ENCODE results near the gene BRME1. TPM values are rescaled to one million over a fixed set of nuclear protein-coding genes. Genes with fewer than 3 reads are reported as not detected.

BRME1 gene
- total and polyA plus RNA-seq, 2 of the 13 experiments (the other 11 are each of a cell fraction or from before 2014, with no cell fraction given): 0.74 to 1.5 TPM

DNA sequence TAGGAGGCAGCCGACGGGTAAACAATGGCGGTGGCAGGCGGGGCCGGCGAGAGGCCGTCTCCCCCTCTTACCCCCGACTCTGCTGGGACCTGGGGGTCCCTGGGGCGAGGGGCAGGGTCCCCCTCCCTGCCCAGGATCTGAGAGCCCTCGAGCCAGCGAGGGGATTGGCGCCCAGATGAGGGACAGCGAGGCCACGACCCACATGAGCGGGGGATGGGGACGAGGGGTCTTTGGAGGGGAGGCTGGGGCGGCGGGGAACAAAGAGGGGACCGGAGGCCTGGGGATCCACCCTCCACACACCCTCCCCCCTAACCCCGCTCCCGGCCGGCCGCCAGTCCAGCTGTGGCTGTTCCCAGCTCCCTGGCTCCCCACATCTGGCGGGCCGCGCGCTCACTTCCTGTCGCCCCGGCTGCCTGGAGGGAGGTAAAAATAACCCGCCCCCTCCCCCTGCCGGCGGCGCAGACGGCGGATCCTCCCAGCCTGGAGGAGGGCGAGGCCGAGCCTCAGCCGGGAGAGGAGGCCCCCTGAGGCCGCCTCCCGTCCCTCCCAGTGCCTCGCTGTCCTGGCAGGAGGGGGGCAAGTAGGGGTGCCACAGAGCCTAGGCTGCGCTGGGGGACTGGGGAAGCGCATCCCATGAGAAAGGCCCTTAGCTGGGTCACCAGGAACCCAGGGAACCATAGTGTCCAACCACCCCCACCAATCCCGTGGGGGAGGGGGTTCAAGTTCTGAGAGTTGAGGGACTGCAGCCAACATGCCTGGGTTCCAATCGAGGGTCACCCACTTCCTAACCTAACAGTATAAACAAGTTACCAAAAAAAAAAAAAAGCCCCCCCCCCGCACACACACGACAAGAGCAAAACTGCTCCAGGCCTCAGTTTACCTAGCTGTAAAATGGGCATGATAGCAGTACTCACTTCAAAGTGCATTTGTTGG is 58.2 kb downstream of the BRME1 start (continued):
- TF ChIP-seq, protein P1, sequence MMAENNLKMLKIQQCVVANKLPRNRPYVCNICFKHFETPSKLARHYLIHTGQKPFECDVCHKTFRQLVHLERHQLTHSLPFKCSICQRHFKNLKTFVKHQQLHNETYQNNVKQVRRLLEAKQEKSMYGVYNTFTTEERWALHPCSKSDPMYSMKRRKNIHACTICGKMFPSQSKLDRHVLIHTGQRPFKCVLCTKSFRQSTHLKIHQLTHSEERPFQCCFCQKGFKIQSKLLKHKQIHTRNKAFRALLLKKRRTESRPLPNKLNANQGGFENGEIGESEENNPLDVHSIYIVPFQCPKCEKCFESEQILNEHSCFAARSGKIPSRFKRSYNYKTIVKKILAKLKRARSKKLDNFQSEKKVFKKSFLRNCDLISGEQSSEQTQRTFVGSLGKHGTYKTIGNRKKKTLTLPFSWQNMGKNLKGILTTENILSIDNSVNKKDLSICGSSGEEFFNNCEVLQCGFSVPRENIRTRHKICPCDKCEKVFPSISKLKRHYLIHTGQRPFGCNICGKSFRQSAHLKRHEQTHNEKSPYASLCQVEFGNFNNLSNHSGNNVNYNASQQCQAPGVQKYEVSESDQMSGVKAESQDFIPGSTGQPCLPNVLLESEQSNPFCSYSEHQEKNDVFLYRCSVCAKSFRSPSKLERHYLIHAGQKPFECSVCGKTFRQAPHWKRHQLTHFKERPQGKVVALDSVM (CRISPR knock-in tag; IDR thresholded peaks at IDR 0.05): peak; percentile 98
- TF ChIP-seq, protein P2, sequence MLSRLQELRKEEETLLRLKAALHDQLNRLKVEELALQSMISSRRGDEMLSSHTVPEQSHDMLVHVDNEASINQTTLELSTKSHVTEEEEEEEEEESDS (CRISPR knock-in tag; IDR thresholded peaks at IDR 0.05; ENCODE audit: borderline replicate concordance): no peak
- no peak for TF ChIP-seq SP140L (CRISPR knock-in tag; IDR thresholded peaks at IDR 0.05; ENCODE audit: borderline replicate concordance)
- TF ChIP-seq ZNF160 (CRISPR knock-in tag; IDR thresholded peaks at IDR 0.05): no peak
- TF ChIP-seq ZNF83 (CRISPR knock-in tag; IDR thresholded peaks at IDR 0.05; ENCODE audit: borderline replicate concordance): no peak
- no peak for TF ChIP-seq HNF4G (IDR thresholded peaks at IDR 0.05; ENCODE audit: borderline replicate concordance, low read depth, low read length)
- no peak for TF ChIP-seq HNF4G (CRISPR knock-in tag; IDR thresholded peaks at IDR 0.05; ENCODE audit: borderline replicate concordance, low read depth)
- TF ChIP-seq ZBTB42 (CRISPR knock-in tag; IDR thresholded peaks at IDR 0.05): peak; percentile 99
- no peak for TF ChIP-seq GZF1 (CRISPR knock-in tag; IDR thresholded peaks at IDR 0.05)
- TF ChIP-seq ZMAT3 (CRISPR knock-in tag; conservative IDR thresholded peaks at IDR 0.05): no peak
- no peak for TF ChIP-seq ZNF17 (CRISPR knock-in tag; IDR thresholded peaks at IDR 0.05)
- no peak for TF ChIP-seq U2AF1 (optimal IDR thresholded peaks at IDR 0.05; ENCODE audit: low read depth, low read length)
- TF ChIP-seq RXRA (CRISPR knock-in tag; IDR thresholded peaks at IDR 0.05): peak; percentile 52; the same call in 1 of the 2 replicates
- TF ChIP-seq, protein P3, sequence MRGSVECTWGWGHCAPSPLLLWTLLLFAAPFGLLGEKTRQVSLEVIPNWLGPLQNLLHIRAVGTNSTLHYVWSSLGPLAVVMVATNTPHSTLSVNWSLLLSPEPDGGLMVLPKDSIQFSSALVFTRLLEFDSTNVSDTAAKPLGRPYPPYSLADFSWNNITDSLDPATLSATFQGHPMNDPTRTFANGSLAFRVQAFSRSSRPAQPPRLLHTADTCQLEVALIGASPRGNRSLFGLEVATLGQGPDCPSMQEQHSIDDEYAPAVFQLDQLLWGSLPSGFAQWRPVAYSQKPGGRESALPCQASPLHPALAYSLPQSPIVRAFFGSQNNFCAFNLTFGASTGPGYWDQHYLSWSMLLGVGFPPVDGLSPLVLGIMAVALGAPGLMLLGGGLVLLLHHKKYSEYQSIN (CRISPR knock-in tag; IDR thresholded peaks at IDR 0.05; ENCODE audit: borderline replicate concordance): no peak
- TF ChIP-seq ZNF460 (CRISPR knock-in tag; IDR thresholded peaks at IDR 0.05; ENCODE audit: borderline replicate concordance): 0 out of 2 replicates have a peak, but pooled peaks have one; percentile 27
- TF ChIP-seq ZFY (CRISPR knock-in tag; IDR thresholded peaks at IDR 0.05): peak; percentile 7; the same call in 1 of the 2 replicates
- TF ChIP-seq RXRB (CRISPR knock-in tag; IDR thresholded peaks at IDR 0.05; ENCODE audit: borderline replicate concordance): peak; percentile 55; the same call in 1 of the 2 replicates
- TF ChIP-seq ZSCAN9 (CRISPR knock-in tag; IDR thresholded peaks at IDR 0.05; ENCODE audit: borderline replicate concordance): no peak
- TF ChIP-seq, protein P4, sequence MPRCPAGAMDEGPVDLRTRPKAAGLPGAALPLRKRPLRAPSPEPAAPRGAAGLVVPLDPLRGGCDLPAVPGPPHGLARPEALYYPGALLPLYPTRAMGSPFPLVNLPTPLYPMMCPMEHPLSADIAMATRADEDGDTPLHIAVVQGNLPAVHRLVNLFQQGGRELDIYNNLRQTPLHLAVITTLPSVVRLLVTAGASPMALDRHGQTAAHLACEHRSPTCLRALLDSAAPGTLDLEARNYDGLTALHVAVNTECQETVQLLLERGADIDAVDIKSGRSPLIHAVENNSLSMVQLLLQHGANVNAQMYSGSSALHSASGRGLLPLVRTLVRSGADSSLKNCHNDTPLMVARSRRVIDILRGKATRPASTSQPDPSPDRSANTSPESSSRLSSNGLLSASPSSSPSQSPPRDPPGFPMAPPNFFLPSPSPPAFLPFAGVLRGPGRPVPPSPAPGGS (CRISPR knock-in tag; IDR thresholded peaks at IDR 0.05): no peak
- TF ChIP-seq SYNCRIP (IDR thresholded peaks at IDR 0.05; ENCODE audit: insufficient read depth, low read depth, low read length): no peak
- TF ChIP-seq ZNF780A (CRISPR knock-in tag; IDR thresholded peaks at IDR 0.05): no peak
- TF ChIP-seq, protein P5, sequence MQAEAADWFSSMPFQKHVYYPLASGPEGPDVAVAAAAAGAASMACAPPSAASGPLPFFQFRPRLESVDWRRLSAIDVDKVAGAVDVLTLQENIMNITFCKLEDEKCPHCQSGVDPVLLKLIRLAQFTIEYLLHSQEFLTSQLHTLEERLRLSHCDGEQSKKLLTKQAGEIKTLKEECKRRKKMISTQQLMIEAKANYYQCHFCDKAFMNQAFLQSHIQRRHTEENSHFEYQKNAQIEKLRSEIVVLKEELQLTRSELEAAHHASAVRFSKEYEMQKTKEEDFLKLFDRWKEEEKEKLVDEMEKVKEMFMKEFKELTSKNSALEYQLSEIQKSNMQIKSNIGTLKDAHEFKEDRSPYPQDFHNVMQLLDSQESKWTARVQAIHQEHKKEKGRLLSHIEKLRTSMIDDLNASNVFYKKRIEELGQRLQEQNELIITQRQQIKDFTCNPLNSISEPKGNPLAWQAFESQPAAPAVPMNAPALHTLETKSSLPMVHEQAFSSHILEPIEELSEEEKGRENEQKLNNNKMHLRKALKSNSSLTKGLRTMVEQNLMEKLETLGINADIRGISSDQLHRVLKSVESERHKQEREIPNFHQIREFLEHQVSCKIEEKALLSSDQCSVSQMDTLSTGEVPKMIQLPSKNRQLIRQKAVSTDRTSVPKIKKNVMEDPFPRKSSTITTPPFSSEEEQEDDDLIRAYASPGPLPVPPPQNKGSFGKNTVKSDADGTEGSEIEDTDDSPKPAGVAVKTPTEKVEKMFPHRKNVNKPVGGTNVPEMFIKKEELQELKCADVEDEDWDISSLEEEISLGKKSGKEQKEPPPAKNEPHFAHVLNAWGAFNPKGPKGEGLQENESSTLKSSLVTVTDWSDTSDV (CRISPR knock-in tag; IDR thresholded peaks at IDR 0.05): no peak
